T-helper 22 cell (primary cell): ENCODE results near the gene PARVG.

Experiments used
- DNase-seq: peaks from one replicate; pipeline ENCODE4 v3.0.0-alpha.2; 2020; ENCODE audit warnings: low read depth

Gene PARVG

GRCh38 chr22:44180706-44181032 lies at the start of gene PARVG:
Gene PARVG (plus strand): TSS chr22:44180925. CDS start chr22:44183330, 2,405 bp downstream.
- DNase-seq, result no peak

- DNase-seq, result no peak
These were observed 49.3 kb upstream of the PARVG start for GRCh38 chr22:44131412-44131811.

DNA sequence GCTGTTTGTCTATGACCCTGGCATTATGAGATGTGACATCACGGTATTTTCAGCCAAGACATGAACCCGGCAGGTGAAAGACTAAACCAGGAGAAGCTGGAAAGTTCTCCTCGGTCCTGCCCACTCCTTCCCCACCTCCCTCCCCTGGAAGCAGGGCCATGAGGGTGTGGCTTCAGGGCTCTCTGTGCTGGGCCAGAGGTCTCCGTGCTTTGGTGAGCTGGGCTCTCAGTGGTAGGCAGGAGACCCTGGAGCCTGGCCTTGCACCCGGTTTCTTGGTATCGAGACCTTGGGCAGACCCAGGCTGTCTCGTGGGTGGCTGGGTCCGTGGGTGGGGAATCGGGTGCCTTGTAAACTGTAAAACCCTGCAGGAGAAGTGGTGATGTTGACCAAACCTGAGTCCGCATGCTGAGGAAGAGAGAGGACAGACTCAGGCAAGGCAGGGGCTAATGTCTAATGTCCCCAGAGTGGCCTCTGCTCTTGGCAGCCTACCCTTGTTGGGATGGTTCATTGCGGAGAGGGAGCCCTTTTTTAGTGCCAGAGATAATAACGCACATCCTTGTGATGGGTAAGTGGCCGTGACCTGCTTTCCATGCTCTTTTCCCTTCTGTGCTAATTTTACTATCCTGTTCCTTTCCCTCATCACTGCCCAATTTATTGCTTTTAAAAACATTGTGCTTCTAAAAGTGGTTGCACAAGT lies 48.6 kb upstream of the PARVG start:
- no peak for DNase-seq

DNA sequence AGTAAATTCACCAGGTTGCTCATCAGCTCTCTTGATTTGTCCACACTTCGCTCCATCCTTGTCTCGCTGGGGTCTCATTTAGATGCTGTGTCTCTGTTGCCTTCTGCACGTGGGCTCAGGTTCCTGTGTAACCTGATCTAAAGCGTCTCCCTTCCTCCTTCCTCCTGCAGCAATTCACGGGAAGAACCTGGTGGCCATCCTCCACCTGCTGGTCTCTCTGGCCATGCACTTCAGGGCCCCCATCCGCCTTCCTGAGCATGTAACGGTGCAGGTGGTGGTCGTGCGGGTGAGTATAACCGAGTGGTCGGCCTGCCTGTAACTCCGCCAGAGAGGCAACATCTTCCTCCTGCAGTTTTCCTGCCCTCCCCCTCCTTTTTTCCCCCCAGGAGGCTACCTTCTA lies 48.0 kb upstream of the PARVG start:
- no peak for DNase-seq

GRCh38 chr22:44133161-44133560 lies 47.6 kb upstream of the PARVG start:
- DNase-seq, result no peak

- no peak for DNase-seq
These were observed 46.7 kb upstream of the PARVG start for GRCh38 chr22:44133901-44134571.

DNA sequence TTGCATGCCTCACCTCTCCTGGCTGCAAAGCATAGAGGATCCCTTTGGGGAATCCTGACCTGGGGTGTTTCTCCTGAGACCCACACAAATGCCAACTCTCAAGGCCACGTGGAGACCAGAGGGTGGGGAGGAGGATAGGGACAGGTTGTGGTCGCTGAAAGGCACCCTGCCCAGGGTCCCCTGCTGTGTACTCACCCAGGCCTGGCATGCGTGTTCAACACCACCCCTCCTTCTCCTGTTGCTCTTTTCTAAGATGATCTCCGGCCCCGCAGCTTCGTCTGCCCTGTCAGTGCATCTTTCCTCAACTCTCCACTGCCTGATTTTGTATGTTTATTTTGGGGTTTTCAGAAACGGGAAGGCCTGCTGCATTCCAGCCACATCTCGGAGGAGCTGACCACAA lies 44.6 kb upstream of the PARVG start:
- DNase-seq, result no peak

DNA sequence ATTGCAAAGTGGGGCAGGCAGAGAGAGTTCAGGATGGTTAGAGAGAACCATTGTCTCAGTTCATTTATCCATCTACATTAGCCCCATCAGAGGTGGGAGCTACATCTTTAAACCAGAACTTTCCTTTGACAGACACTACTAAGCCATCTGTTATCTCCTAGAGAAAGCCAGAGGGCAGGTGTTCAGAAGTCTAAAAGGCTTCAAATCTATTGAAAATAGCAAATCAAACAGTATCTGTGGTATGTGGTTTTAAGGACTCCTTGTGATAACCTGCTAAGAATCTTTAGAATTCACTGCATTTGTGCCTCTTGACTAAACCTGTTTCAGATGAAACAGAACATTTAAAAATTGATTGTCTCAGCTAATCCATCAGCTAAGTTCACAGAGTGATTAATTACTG lies 43.9 kb upstream of the PARVG start:
- no peak for DNase-seq

DNA sequence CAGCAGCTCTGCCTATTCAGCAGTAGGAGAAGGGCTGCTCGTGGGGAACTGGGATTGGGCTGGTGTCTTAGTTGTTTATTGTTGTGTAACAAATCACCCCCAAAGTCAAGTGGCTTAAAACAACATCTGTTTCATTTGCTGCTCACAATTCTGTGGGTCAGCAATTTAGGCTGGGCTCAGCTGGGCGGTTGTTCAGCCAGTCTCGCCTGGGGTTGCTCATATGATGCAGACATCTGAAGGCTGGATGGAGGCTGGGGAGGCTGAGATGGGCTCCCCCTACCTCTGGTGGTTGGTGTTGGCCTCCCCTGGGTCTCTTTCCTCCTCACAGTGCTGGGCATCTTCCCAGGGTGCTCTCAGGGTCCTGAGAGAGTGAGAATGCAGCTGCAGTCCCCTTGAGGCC lies 43.3 kb upstream of the PARVG start:
- DNase-seq, result no peak

DNA sequence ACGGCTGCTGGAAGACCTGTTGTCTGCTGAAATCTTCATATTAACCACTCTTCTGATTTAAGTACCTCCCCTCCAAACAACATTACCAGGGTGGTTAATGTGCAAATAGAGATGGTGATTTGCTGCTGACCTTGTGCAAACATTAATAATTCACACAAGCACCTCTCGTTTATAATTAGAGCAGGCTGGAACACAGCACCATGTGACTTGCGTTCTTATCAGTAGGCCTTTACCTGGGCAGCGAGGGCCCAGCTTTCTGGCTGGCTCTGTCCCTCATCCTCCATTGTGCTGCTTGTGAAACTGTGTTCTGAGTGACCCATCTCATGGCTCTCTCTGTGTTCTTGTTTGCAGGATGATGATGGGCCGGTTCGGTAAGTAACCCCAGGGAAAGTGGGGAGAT lies 41.0 kb upstream of the PARVG start:
- DNase-seq, result no peak

DNA sequence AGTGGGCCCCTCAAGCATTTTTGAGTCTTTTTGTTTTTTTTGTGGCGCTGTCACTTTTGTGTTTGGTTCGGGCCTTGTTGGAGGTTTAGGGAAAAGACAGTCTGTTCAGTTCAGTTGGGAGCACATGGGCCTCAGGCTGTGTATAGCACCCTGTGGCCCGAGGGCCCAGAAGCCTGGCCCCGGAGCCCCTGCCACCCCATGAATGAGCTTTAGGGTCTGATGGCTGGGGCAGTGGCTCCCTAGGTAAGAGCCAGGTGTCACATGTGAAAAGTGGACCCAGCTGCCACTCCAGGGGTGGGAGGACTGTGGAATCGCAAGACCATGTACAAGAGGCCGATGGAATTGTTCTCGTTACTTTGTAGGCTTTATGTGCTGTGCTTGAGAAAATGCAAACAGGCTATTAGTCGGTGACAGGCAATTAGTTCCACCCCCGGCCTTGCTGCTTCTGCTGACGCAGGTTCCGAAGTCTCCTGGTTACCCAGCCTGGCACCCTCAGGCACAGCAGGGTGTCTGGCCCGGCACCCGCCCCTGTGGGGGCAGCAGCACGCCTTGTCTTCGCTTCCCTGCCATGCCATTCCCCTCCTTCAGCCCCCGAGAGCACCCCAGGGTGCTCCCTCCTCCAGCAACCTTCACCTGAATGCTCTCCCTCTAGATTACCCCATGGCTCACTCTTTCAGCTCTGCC lies 38.2 kb upstream of the PARVG start:
- DNase-seq, result no peak

GRCh38 chr22:44143105-44143474 lies 37.6 kb upstream of the PARVG start:
- DNase-seq, result no peak

- DNase-seq, result no peak
These were observed 37.1 kb upstream of the PARVG start for GRCh38 chr22:44143579-44143978.

- DNase-seq, result no peak
These were observed 36.6 kb upstream of the PARVG start for GRCh38 chr22:44144046-44144569.

DNA sequence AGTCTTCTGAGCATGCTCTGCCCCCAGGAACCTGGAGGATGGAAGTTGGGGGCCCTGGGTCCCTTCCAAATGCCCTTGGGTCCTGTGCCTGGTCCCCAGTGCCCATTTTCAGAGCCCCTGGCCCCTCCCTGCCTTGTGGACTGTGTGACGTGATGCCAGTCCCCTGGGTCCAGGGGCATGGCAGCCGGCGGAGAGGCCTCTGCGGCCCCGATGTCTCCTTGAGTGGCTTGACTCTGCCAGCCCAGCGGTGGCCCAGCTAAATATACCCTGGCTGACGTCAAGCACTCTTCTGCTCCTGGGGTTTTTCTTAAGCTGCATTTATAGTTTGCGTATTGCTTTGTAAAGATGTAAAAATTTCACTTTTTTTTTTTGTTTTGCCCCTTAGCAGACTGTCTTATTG lies 35.2 kb upstream of the PARVG start:
- no peak for DNase-seq

- DNase-seq, result no peak
These were observed 34.5 kb upstream of the PARVG start for GRCh38 chr22:44146088-44146861.

DNA sequence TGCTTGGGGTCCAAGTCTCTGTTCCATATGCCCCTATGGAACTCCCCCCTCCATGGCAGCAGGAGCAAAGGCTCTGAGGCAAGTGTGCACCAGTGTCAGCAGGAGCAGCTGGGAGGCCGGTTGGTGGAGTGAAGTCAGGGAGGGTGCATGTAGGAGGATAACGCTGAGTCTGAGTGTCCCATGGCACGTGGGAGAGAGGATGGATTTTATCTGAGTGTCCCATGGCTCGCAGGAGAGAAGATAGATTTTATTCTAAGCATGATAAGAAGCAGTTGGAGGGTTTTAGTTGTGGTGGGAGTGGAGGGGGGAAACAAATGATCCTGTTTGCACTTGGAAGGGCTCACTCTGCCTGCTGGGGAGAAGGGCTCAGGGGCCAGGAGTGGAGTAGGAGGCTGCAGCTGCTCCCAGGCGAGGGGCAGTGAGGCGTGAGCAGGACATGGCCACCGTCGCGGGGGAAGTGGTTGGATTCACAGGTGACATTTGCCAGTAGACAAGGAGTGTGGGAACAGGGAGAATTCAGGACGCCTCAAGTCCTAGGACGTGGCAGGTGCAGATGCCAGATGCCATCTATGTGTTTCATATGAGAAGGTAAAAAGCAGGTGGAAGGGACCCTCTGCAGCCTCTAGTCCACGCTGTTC lies 33.6 kb upstream of the PARVG start:
- no peak for DNase-seq

- no peak for DNase-seq
These were observed 32.7 kb upstream of the PARVG start for GRCh38 chr22:44147821-44148574.

DNA sequence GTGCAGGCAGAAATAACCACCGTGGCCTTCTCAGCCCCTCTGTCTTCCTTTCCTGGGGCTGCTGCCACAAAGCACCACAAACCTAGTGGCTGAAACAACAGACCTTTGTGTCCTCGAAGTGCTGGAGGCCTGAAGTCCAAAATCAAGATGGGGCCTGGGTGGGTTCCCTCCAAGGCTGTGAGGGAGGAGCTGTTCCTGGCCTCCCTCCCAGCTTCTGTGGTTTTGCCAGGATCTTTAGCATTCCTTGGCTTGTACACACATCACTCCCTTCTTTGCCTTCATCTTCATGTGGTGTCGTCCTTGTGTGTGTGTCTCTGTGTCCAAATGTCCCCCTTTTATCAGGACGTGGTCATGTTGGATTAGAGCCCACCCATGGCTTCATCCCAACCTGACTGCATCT lies 29.0 kb upstream of the PARVG start:
- DNase-seq, result no peak

DNA sequence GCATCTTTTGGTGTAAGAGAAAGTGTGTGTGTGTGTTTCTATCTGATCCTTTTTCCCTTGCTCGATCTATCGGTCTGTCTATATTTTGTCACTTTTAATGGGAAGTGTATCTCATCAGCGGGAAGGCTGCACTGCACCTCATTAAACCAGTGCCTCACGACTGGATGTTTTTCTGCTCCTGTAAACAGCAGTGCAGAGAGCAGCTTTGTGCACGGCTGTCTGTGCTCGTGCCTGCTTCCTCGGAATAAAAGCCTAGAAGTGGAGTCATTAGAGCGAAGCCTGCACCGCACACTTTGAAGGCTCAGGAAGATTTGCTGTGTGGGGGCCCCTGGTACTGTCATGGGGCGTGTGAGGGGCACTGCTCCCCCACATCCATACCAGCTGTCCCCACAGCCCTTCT lies 27.0 kb upstream of the PARVG start:
- no peak for DNase-seq

GRCh38 chr22:44154436-44154942 lies 26.2 kb upstream of the PARVG start:
- no peak for DNase-seq
